ENCODE data around the gene TRA2A. TPM values are rescaled to one million over a fixed set of nuclear protein-coding genes. Genes with fewer than 3 reads are reported as not detected.
A peak's percentile ranks its signal among the peaks of the same experiment; 100 is the strongest.
"Not testable (repeated sequence)": the region's sequence is repeated elsewhere in the genome, so short reads cannot be mapped to it uniquely, and the experiment has no call there.

TRA2A gene
- total RNA-seq, 1 experiment from 2014 or later: 27.5 TPM

- DNase-seq (ENCODE audit: low spot score): no peak
These were observed 37.8 kb downstream of the TRA2A start for GRCh38 chr7:23494009-23494408.

GRCh38 chr7:23491502-23491901 lies 40.3 kb downstream of the TRA2A start:
- DNase-seq (ENCODE audit: low spot score): peak; percentile 11

GRCh38 chr7:23490357-23491135 lies 41.2 kb downstream of the TRA2A start:
- DNase-seq (ENCODE audit: low spot score): no peak

- not testable (repeated sequence) for DNase-seq (ENCODE audit: low spot score)
These were observed 43.1 kb downstream of the TRA2A start for GRCh38 chr7:23488714-23489113.

- no peak for DNase-seq (ENCODE audit: low spot score)
These were observed 44.1 kb downstream of the TRA2A start for GRCh38 chr7:23487670-23488069.

- DNase-seq (ENCODE audit: low spot score): no peak
These were observed 45.6 kb downstream of the TRA2A start for GRCh38 chr7:23486002-23486773.

GRCh38 chr7:23482686-23483085 lies 49.1 kb downstream of the TRA2A start:
- DNase-seq (ENCODE audit: low spot score): no peak

- no peak for DNase-seq (ENCODE audit: low spot score)
These were observed 53.6 kb downstream of the TRA2A start for GRCh38 chr7:23477962-23478866.

GRCh38 chr7:23477157-23477499 lies 54.7 kb downstream of the TRA2A start:
- DNase-seq (ENCODE audit: low spot score): no peak

- no peak for DNase-seq (ENCODE audit: low spot score)
These were observed 55.3 kb downstream of the TRA2A start for GRCh38 chr7:23476286-23477156.

GRCh38 chr7:23475576-23475839 lies 56.3 kb downstream of the TRA2A start:
- no peak for DNase-seq (ENCODE audit: low spot score)

GRCh38 chr7:23474829-23475575 lies 56.8 kb downstream of the TRA2A start:
- no peak for DNase-seq (ENCODE audit: low spot score)

- DNase-seq (ENCODE audit: low spot score): peak; percentile 98
These were observed 57.5 kb downstream of the TRA2A start for GRCh38 chr7:23474094-23474828.

- no peak for DNase-seq (ENCODE audit: low spot score)
These were observed 58.0 kb downstream of the TRA2A start for GRCh38 chr7:23473844-23474093.

- peak; percentile 35 for DNase-seq (ENCODE audit: low spot score)
These were observed 58.6 kb downstream of the TRA2A start for GRCh38 chr7:23472956-23473843.

GRCh38 chr7:23472556-23472955 lies 59.2 kb downstream of the TRA2A start:
- DNase-seq (ENCODE audit: low spot score): no peak

GRCh38 chr7:23472046-23472445 lies 59.7 kb downstream of the TRA2A start:
- DNase-seq (ENCODE audit: low spot score): no peak

GRCh38 chr7:23471106-23471859 lies 60.5 kb downstream of the TRA2A start:
- peak; percentile 84 for DNase-seq (ENCODE audit: low spot score)

Measured in A172 (cell line).